A673 (cell line): ENCODE data around the gene FECH. TPM values are rescaled to one million over a fixed set of nuclear protein-coding genes. Genes with fewer than 3 reads are reported as not detected.

Source experiments
- BruUV-seq: library from RNA; stranded (reverse); fragments of 400-500 nt; replicated peaks from 2 replicates; lab custom pipeline; 2021; lab: Mats Ljungman, UMichigan
- CTCF ChIA-PET: fragments of 300-600 bp; sonication (Branson Sonifier 250); formaldehyde crosslinking; loops from one replicate; lab custom pipeline; 2022; ENCODE audit warnings: antibody characterized with exemption; lab: Charles Lee
- POLR2A ChIA-PET: fragments of 300-600 bp; sonication (Branson Sonifier 250); formaldehyde crosslinking; loops from one replicate; lab custom pipeline; 2022; ENCODE audit warnings: antibody characterized with exemption; ENCODE audit not compliant: low non-redundant PET; lab: Charles Lee
- DNase-seq: peaks from one replicate; pipeline ENCODE4 v3.0.0-alpha.2; 2015; ENCODE audit warnings: low spot score
- H3K27ac ChIP-seq: fragments of 200-600 bp; sonication (generic); 2 replicates; pipeline ENCODE4 v1.5.1; 2016; ENCODE audit warnings: mixed run types, low read depth, mild to moderate bottlenecking, mixed read lengths, antibody characterized with exemption, low read length; ENCODE audit not compliant: poor library complexity, severe bottlenecking
- H3K27me3 ChIP-seq: fragments of 200-600 bp; sonication (generic); replicated peaks from 2 replicates; pipeline ENCODE4 v1.6.1; 2017; ENCODE audit warnings: mixed run types, low read depth, mild to moderate bottlenecking, mixed read lengths, antibody characterized with exemption, low read length; ENCODE audit not compliant: insufficient read depth, poor library complexity
- H3K36me3 ChIP-seq: fragments of 200-600 bp; sonication (generic); 2 replicates; pipeline ENCODE4 v1.6.1; 2016; ENCODE audit warnings: mixed run types, mild to moderate bottlenecking, mixed read lengths, antibody characterized with exemption, low read length; ENCODE audit not compliant: insufficient read depth, poor library complexity, severe bottlenecking
- H3K4me1 ChIP-seq: fragments of 200-600 bp; sonication (generic); 2 replicates; pipeline ENCODE4 v1.6.1; 2017; ENCODE audit warnings: mixed run types, mild to moderate bottlenecking, mixed read lengths, antibody characterized with exemption, low read length; ENCODE audit not compliant: insufficient read depth, poor library complexity, severe bottlenecking
- H3K4me3 ChIP-seq: fragments of 200-600 bp; sonication (generic); 2 replicates; pipeline ENCODE4 v1.5.1; 2016; ENCODE audit warnings: low read depth, mixed run types, mild to moderate bottlenecking, mixed read lengths, low read length; ENCODE audit not compliant: poor library complexity, severe bottlenecking
- H3K9me3 ChIP-seq: fragments of 200-600 bp; sonication (generic); 2 replicates; pipeline ENCODE4 v1.6.1; 2016; ENCODE audit warnings: mixed run types, low read depth, mild to moderate bottlenecking, mixed read lengths, antibody characterized with exemption, low read length; ENCODE audit not compliant: poor library complexity, severe bottlenecking
- CTCF ChIP-seq: fragments of 300-800, 200-600 bp; sonication (generic); conservative IDR thresholded peaks from 2 replicates; pipeline ENCODE4 v1.5.1; 2017; ENCODE audit warnings: low read depth, mild to moderate bottlenecking, antibody characterized with exemption, low read length, moderate library complexity, mixed read lengths
- EZH2 ChIP-seq: fragments of 200-600 bp; sonication (generic); IDR thresholded peaks from 2 replicates; pipeline ENCODE4 v1.6.1; 2017; ENCODE audit warnings: borderline replicate concordance, low read depth, mild to moderate bottlenecking, mixed read lengths, antibody characterized with exemption, low read length; ENCODE audit not compliant: poor library complexity, severe bottlenecking
- intact Hi-C: fragments of 100-400 bp; cut with micrococcal nuclease; formaldehyde crosslinking; loops from one replicate; pipeline ENCODE4 v1.10.0; 2022; ENCODE audit not compliant: unreplicated experiment
- total RNA-seq: library from RNA; stranded (reverse); gene quantifications from 2 replicates; pipeline ENCODE4 v1.2.3, GENCODE V29; 2021

Gene FECH
- total RNA-seq, 1 experiment from 2014 or later, result 65.4 TPM

DNA sequence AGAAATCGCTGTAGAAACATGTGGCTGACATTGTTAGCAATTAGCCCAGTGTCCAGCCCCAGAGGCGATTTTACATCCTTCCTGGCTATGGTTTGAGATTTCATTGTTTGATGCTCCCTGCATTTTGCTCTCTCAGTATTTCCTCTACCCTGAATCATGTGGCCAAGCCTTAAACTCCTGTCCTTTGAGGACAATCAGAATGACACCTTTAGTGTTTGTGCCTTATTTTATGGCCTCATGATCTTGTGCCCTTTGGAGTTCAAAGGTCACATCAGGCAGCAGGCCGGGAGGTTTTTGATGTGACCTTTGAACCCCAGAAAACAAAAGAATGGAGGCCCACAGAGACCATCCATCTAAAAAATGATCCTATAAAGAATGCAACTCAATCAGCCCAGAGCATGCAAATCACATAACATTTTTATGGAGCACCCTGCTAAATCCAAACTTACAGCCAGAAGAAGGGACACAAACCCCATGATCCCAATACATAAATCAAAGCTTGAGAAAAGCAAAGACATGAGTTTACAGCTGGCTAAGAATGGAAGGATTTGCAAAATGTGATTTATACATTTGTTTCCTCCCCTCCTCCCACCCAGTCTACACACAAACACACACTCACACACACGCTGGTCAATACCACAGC is 52.5 kb downstream of the FECH start:
- intact Hi-C loops, result no loop called here
- no peaks in the 10 kb centered on the region for H3K36me3 ChIP-seq
- BruUV-seq, result no TSS peak
- no peak overlapping the region for H3K4me3 ChIP-seq
- no peaks in the 10 kb centered on the region for H3K4me1 ChIP-seq
- H3K9me3 ChIP-seq, result no peaks in the 10 kb centered on the region
- no peaks in the 10 kb centered on the region for H3K27me3 ChIP-seq
- TF ChIP-seq CTCF (no peak), EZH2 (no peak)
- ChIA-PET POLR2A (no interaction called here), CTCF (no interaction called here)
- H3K27ac ChIP-seq, result no peak overlapping the region
- no peak for DNase-seq

DNA sequence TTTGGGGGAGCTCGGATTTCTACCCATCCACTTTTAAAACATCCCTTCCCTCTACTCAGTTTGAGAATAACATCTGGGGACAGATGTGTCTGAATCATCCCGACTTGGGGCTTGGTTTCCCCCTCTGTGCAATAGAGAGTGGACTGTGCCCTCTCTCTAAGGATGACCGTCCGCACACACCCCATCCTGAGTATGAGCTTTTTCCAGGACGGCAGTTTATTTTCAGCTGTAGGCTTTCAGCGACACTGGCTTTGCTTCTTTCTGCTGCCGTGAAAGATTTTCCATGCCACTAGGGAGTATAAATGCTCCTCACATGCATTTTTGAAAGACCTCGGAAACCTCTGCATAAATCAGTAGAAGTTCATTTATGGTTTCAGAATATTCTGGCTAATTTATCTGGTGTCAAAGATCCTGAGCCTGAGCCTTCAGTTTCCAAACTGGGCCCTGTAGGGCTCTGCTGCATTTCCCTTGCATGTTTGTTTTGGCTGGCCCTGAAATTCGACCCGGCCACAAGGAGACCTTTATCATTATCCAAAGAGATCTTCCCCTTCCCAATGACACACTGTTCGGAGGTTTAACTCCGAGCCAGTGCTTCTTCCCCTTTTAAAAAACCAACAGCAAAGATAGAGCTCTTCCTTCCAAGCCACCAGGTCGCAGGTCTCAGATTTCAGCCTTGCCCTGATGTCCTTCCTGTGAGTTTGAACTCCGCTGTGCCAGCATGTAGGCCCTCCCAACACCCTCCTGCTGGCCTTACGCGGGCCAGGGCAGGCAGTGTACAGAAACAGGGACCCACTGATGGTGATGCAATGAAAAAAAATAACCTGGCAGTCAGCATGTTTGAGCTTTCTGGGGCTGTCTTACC is 53.3 kb downstream of the FECH start:
- intact Hi-C loops, result no loop called here
- POLR2A ChIA-PET, result no interaction called here
- CTCF ChIA-PET, result no interaction called here
- Histone ChIP-seq H3K4me3 (no peak overlapping the region), H3K36me3 (no peaks in the 10 kb centered on the region), H3K27me3 (no peaks in the 10 kb centered on the region), H3K9me3 (no peaks in the 10 kb centered on the region), H3K27ac (no peak overlapping the region), H3K4me1 (no peaks in the 10 kb centered on the region)
- no peak for DNase-seq
- TF ChIP-seq CTCF (no peak), EZH2 (no peak)
- BruUV-seq, result no TSS peak

DNA sequence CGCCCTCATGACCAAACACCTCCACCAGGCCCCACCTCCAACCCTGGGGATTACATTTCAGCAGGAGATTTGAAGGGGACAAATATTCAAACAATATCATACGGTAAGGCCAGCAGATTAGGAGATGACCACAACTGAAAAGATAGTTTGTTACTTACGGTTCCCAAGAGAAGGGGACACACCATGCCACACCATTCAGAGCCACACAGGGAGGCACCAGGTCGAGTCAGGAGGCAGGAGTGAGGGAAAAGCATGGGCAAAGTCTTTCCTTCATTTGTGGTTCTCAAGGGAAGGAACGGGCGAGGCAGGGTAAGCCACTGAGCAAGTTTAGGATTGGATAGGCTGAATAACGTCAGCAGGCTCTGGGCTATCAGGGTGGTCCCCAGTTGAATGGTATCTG is 57.4 kb downstream of the FECH start:
- DNase-seq, result no peak
- no TSS peak for BruUV-seq
- H3K36me3 ChIP-seq, result no peaks in the 10 kb centered on the region
- H3K4me1 ChIP-seq, result no peaks in the 10 kb centered on the region
- no peak for TF ChIP-seq CTCF
- TF ChIP-seq EZH2, result no peak
- intact Hi-C loops, result no loop called here
- H3K9me3 ChIP-seq, result no peaks in the 10 kb centered on the region
- ChIA-PET POLR2A (no interaction called here), CTCF (no interaction called here)
- no peak overlapping the region for H3K27ac ChIP-seq
- no peaks in the 10 kb centered on the region for H3K27me3 ChIP-seq
- H3K4me3 ChIP-seq, result no peak overlapping the region
